HG02884 (cell line): ENCODE data around the gene TIRAP.
"Not testable (repeated sequence)": the region's sequence is repeated elsewhere in the genome, so short reads cannot be mapped to it uniquely, and the experiment has no call there.

Experiments
- ATAC-seq: cut with Tn5 transposase; IDR thresholded peaks from one replicate; pipeline ENCODE4 v1.9.1; 2021; ENCODE audit warnings: mild to moderate bottlenecking, moderate library complexity; ENCODE audit not compliant: unreplicated experiment

TIRAP gene

DNA sequence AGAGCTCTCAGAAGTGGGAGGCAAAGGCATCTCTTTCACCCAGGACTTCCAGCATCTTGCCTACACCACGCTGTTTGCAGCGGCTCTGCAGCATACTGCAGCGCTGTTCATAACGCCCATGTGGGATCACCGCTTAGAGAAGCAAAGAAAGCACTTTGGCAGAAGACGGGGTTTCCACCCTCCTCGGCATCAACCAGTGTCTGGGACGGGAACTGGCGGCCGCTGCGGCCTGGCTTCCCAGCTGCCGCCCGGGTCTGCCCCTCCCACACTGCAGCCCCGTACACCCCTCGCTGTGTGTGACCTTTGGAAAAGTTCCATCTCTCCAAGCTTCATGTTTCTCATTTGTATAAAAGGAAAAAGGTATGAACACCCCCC lies 545 bp upstream of the TIRAP start:
- no peak for ATAC-seq

DNA sequence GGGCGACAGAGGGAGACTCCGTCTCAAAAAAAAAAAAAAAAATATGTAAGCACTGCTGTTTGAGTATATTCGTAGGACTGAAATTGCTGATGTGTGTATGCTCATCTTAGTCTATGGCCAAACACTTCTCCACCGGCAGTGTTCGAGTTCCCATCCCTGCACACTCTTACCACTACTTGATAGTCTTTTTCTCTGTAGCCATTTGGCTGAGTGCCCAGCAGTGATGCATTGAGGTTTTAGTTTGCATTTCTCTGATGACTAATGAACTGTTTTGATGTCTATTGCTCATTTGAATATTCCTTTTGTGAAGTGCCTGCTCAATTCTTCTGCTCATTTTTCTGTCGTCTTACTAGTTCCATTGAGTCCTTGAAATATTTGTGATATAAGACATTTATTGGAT lies 1.9 kb downstream of the TIRAP start:
- ATAC-seq = peak; percentile 56

DNA sequence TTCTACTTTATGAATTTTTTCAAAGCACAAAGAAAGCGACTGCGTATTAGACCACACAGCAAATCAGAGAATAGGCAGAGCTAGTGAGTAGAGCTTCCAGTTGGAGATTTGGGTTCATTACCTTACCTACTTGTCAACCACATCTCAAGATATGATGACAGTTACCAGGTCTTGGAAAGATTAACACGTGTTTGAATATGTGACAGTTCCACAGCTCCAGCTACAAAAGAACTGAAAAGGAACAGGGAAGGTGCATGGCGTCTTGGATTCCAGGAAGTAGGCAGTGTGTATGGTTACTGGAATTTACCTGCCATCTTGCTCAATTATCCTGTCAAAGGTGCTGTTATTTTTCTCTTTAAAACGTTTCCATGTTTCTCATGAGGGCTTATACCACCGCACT lies 5.3 kb downstream of the TIRAP start:
- no peak for ATAC-seq

DNA sequence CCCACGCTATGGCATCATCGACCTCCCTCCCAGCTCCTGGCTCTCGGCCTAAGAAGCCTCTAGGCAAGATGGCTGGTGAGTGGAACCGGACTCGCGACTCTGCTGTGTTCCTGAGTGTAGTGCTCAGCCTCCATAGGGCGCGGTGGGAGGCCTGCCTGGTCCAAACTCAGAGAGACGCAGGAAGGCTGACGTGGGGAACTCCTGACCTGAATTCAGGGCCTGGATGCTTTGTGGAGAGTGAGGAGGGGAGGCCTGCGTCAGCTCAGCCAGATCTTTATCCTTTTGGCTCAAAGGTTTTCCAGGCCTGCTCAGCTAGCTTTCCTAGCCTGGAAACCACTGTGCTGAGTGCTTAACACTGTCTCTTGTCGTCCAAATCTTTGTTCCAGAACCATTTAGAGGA lies 8.0 kb downstream of the TIRAP start:
- no peak for ATAC-seq

DNA sequence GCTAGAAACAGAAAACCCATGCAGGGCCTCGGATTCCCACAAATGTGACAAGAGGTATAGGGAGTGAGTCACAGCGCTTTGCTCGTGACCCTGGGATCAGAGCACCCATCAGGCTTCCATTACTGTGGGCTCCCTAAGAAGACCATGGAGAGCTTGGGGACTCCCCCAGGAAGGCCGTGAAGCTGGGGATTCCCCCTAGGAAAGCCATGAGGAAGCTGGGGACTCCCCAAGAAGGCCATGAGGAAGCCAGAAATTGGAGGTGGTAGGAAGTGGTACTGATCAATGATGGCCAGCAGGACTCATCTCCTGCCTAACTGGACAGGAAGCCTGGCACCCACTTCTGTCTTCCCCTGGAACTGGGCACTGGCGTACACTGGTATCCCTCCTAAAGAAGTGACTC lies 10.8 kb downstream of the TIRAP start:
- no peak for ATAC-seq

DNA sequence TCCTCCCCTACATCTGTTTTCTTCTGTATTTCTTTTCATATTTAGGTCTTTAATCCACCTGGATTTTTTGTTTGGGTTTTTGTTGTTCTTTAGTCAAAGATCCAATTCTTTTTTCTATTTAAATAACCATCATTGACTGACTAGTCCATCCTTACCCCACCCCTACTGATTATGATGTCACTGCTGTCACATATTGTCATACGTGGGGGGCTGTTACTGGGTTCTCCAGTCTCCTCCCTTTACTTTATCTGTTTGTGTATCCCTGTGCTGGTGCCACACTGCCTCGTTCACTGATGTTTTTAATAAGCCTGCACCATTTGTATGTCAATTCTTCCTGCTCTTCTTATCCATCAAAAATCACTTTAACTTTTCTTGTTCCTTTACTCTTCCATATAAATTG lies 14.1 kb downstream of the TIRAP start:
- no peak for ATAC-seq

DNA sequence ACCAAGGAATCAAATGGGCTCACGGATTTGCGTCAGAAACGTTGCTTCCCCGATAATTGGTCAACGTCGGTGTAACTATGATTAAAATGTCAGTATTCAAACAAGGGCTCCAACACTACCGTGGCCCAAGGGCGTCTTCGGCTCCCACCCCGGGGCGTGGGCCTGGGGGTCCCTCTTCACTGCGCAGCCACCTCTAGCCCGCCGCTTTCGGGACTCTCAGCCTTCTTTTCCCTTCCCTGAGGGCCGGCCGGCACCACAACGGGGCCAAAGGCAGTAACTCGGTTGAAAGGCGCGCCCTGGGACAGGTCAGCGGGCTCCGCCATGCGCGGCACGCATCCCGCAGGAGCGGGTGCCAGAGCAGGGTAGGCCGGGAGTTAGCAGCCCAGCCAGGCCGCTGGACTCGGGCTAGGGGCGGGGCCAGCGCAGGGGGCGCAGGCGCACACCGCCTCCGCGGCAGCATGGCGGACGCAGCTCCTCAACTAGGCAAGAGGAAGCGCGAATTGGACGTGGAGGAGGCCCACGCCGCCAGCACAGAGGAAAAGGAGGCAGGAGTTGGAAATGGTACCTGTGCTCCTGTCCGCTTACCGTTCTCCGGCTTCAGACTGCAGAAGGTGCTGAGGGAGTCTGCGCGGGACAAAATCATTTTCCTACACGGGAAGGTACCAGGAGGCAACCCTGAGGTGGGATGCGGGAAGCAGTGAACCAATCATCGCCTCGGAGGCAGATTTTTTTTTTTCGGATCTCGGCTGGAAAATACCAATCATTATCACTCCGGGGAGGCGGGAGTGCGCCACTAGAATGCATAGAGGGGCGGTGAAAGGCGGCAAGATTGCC lies 20.9 kb downstream of the TIRAP start, which contains the start of gene DCPS:
DCPS (plus strand) TSS at position 438 of the 834 bp plus-strand sequence; CDS start at position 459, 21 bp downstream.
- peak; percentile 81 for ATAC-seq

DNA sequence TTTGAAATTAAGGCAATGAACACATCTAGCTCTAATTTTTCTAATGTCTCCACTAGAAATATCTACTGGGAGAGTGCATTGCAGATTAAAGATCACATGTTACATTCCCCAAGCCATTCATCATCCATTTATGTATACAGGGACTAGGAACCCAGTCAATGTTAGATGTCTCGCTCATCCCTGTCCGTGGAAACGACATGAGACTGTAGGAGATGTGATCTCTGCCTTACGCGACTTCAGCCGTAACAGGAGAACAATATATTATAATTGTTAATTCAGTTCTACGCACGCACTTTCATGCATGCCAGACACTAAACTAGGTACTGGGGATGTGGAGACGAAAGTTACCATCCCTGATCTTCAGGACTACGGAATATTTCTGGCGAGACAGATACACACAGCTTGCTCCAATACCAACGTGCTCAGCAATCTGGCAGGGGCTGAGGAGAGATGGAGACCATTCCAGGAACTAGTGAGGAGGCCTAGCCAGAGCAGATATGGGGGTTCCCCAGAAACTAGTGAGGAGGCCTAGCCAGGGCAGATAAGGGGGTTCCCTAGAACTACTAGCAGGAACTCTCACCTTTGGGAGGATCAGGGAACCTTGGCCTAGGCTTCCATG lies 21.7 kb downstream of the TIRAP start:
- ATAC-seq = no peak

DNA sequence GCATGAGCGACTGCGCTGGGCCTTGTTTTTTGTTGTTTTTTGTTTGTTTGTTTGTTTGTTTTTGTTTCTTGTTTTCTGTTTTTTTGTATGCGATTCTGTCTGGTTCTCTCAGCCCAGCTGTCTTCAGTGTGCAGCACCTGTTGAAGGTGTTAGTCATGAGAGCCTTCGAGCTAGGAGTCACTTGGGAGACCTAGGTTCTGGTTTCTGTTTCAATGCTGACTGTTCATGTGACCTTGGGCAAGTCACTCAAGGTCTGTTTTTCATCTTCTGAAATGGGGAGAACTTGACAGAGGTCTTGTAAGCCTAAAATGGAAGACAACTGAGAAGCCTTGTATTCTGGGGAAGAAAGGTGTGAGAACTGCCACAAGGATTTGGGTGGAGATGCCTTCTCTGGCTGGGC lies 22.8 kb downstream of the TIRAP start:
- no peak for ATAC-seq

DNA sequence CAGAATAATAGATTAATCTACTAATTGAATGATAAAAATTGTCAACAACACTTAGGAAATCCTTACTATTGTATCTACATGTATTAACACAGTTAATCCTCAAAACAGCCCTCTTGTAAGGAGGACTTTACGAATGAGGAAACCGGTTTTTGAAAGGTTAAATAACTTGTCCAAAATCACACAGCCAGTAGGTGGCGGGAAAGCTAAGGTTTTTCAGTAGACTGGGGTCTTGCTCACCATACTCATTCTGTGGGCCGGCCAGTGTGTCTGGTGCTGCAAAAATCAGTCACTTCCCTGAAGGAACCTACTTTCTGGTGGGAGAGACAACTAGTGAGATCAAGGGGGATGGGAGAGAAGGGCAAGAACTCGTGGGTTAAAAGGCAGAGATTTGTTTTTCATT lies 24.8 kb downstream of the TIRAP start:
- no peak for ATAC-seq

DNA sequence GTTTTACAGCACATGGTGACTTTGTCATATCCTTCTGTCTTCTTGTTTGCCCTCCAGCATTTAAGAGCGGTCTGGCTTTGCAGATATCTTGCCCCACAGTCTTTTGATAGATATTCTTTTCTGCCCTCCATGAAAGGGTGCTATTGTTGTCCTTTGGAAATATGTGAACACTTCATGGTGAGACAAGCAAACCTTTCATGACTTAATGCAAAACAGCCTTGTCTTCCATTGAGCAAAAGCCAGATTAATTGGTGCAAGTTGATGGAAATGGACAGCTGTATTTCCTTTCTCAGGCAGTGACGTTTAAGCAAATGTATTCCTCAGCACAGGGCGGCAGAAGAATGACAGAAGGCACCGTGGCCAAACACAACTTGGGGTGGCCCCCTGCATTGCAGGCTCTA lies 25.4 kb downstream of the TIRAP start:
- no peak for ATAC-seq

DNA sequence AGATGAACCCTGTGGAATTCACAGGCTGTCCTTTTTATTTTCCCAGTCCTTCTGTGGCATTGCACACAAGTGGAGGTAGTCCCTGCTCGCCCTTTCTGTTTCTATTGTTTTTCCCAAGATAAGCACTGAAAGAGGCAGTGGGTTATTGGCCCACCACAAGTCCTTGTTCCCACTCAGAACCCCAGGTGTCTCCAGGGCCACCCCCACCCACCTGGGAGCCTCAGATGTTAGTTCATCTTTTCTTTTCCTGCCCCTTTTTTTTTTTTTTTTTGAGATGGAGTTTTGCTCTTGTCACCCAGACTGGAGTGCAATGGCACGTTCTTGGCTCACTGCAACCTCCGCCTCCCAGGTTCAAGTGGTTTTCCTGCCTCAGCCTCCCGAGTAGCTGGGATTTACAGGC lies 25.9 kb downstream of the TIRAP start:
- not testable (repeated sequence) for ATAC-seq

DNA sequence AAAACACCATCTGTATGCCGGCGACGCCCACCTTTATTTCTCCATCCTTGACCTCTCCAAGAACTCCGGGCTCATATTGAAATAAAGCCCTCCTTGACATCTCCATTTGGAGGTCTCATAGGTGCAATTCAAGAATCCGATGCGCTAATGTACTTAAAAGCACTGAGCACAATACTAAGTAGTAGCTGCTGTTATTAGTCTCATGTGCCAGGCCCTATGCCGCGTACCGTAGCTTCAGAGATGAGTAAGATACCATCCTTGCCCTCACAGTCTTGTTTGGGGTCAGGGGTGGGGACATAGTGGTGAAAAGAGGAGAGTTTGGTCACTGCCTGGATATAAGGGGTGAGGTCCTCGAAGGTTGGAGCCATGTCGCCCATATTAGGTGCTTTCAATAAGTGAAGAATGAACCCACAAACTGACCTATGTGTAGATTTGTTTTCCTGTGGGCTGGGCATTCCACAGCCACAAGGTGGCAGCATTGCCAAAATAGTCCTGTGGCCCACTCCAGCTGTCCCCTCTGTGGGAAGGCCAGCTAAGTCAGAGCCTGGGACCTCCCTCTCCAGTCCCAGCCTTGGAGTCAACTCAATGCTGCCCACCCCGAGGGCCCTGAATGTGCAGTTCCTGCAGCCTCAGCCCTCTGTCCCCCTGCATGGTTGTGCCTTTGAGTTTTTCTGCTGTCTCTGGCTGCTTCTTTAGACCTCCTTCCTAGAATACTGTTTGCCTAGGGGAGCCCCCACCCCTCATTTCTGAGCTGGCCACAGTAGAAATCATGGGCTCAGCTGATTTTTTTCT lies 27.5 kb downstream of the TIRAP start:
- ATAC-seq = no peak

DNA sequence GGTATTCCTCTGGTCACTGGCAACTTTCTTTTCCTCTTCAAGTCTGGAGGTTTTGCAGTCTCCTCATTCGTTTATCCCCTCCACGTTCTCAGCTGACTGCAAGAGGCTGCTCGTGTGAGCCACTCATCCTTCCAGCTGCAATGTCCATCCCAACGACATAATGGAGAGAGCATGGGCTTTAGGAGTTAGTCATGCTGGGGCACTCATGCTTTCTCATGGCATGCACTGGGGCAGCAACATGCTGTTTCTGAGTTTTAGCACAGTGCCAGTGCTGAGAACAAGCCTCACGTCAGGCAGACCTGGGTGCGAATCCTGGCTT lies 28.1 kb downstream of the TIRAP start:
- ATAC-seq = no peak

DNA sequence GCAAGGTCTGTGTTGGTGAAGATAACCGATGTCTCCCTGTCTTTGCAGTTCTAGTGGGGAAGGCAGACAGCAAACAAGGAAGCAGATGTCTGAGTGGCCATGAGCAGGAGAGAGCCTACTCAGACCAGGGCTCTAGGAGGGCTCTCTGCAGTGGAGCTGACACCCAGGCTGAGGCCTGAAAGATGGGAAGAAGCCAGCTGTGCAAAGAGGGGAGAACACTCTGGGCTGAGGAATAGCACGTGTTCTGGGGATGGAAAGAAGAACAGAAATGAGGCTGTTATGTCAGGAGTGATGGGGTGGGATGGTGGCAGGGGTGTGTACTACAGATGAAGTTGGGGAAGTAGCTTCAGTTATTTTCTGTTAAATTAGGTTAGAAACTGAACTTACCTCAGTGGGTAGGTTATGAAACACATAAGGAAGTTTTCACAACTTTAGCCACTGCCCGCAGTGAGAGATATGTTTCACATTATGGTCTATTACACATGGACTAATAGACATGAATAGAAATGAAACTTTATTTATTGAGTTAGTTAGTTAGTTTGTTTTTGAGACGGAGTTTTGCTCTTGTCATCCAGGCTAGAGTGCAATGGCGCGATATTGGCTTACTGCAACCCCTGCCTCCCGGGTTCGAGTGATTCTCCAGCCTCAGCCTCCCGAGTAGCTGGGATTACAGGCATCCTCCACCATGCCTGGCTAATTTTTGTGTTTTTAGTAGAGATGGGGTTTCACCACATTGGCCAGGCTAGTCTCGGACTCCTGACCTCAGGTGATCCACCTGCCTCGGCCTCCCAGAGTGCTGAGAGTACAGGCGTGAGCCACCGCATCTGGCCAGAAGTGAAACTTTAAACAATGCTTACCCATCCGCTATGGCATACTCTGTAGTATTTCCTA lies 28.8 kb downstream of the TIRAP start:
- ATAC-seq = peak; percentile 75

DNA sequence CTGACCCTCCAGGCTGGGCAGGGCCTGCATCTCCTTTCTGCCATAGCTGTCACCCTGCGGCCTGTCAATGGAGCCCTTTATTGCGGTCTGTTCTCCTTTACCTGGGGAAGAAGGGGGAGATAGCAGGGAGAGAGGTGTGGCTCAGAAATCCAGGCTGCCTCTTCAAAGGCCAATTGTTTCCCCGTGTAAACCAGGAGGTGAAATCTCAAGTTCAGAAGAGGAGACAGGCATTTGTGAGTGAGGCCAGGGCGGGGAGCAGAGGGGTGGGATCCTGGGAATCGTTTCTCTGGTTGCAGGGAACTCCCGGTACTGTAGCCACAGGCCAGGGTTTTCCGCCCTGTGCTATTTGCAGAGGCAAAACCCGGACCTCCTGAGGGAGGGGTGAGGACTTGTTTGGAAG lies 30.1 kb downstream of the TIRAP start:
- ATAC-seq = no peak

DNA sequence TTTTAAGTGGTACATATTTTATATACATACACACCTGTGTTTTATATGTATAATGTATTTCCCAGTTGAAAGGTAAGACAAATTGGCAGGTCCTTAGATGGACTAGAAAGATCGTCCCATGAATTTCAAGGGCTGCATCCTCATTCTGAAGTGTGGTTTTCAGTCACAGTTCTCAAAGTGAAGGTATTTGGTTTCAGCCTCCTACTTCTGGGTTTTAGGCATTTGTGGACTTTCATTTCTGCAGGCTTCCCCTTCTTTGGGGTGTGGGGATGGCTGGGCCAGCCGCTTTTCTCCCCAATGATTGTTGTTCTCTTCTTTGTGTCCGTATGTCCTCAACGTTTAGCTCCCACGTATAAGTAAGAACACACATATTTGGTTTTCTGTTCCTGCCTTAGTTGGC lies 30.9 kb downstream of the TIRAP start:
- ATAC-seq = no peak

DNA sequence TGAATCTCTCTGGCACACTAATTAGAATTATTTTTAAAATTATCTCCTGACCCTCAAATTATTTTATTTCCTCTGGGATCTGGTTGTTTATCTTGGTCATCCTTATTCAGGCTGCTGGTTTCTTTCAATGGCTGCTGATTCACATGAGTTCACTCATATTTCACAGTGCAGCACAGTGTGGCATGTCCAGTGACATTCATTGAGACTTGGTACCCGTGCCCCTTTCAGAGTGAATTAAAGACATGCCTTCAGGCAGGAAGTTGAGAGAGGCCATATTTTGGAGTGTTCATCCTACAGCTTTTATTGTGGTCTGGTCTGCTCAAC lies 34.5 kb downstream of the TIRAP start:
- ATAC-seq = no peak

DNA sequence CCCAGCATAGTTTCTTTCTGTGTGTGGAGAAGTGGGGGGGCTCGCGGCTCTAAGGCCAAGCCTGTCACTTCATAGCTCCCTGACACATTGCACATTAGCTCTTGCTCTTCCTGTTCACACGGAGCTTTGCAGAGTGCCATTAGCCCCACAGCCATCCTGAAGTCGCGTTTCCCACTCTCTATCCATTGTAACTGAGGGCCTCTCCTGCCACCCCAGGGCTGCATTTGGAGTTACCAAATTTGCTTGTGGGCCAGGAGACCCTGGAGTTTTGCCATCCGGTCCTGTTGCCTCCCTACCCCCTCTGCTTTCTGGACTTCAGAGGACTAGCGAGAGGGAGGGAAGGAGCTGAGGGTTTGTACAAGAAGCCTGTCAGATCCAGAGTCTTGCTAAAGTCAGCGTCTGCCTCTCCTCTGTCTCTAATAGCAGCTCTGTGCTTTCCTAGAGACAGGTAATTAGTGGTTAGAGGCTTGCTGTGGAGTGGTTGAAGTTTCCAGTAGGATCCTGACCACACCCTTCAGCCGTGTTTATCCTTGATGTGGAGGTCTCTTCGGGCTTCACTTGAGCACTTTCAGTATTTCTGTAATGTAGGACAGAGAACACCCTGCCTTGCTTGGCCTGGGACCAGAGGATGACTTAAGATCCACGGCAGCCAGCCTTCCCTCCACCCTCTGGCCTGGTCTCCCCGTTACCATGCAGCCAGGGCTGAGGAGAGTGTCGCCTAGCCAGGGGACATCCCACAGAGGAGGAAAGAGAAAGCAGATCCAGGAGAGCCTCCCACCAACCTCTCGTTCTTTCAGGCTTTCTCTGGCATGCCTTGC lies 35.1 kb downstream of the TIRAP start:
- ATAC-seq = peak; percentile 35
